Measurements from ENCODE around the gene FOXP3.

GRCh38 chrX:49232525-49232924 lies 32.0 kb downstream of the FOXP3 start:
- no peak for TF ChIP-seq POLR2A (IDR thresholded peaks at IDR 0.05; ENCODE audit: low read depth, low read length)
- TF ChIP-seq POLR2AphosphoS5 (IDR thresholded peaks at IDR 0.05; ENCODE audit: low read depth, low read length) = no peak
- TF ChIP-seq TAF1 (IDR thresholded peaks at IDR 0.05; ENCODE audit: borderline replicate concordance, low read depth, low read length) = no peak
